Measurements from ENCODE around the gene BHLHE23.

DNA sequence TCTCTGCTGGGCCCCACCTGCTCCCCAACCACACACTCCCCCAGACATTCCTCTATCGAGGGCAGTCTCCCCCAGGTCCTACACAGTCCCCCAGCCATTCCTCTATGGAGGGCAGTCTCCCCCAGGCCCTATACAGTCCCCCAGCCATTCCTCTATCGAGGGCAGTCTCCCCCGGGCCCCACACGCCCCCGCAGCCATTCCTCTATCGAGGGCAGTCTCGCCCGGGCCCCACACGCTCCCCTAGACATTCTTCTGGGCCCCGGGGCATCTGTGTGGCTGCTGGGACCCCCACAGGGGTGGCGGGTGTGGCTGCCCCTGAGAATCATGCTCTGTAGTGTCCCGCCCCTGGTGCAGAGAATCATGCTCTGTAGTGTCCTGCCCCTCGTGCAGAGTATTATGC is 43.6 kb upstream of the BHLHE23 start:
- TF ChIP-seq, protein P1, sequence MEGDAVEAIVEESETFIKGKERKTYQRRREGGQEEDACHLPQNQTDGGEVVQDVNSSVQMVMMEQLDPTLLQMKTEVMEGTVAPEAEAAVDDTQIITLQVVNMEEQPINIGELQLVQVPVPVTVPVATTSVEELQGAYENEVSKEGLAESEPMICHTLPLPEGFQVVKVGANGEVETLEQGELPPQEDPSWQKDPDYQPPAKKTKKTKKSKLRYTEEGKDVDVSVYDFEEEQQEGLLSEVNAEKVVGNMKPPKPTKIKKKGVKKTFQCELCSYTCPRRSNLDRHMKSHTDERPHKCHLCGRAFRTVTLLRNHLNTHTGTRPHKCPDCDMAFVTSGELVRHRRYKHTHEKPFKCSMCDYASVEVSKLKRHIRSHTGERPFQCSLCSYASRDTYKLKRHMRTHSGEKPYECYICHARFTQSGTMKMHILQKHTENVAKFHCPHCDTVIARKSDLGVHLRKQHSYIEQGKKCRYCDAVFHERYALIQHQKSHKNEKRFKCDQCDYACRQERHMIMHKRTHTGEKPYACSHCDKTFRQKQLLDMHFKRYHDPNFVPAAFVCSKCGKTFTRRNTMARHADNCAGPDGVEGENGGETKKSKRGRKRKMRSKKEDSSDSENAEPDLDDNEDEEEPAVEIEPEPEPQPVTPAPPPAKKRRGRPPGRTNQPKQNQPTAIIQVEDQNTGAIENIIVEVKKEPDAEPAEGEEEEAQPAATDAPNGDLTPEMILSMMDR (IDR thresholded peaks at IDR 0.05) = no peak
- TF ChIP-seq EZH2 (IDR thresholded peaks at IDR 0.05) = no peak
